Endothelial cell of umbilical vein (primary cell): Measurements from ENCODE around the gene ATXN7L2. TPM values are rescaled to one million over a fixed set of nuclear protein-coding genes. Genes with fewer than 3 reads are reported as not detected.

Experiments used
- BruUV-seq: library from RNA; stranded (reverse); fragments of 400-500 nt; replicated peaks from 2 replicates; lab custom pipeline; 2021; lab: Mats Ljungman, UMichigan
- CTCF ChIA-PET: fragments of 300-600, 350-600 bp; sonication (Branson Sonifier 250); formaldehyde crosslinking; loops from one replicate; lab custom pipeline; 2021; ENCODE audit warnings: antibody characterized with exemption, inconsistent platforms; lab: Charles Lee
- POLR2A ChIA-PET: fragments of 300-600, 350-600 bp; sonication (Branson Sonifier 250); formaldehyde crosslinking; loops from one replicate; lab custom pipeline; 2021; ENCODE audit warnings: antibody characterized with exemption, inconsistent platforms; lab: Charles Lee
- DNase-seq: peaks from one replicate; pipeline ENCODE4 v3.0.0-alpha.2; 2011; ENCODE audit warnings: low read depth, low spot score
- FAIRE-seq: peaks from 2 replicates; lab custom pipeline; 2011; peaks lifted over from hg19 to GRCh38; lab: Jason Lieb, UNC
- H2AFZ ChIP-seq: 2 replicates; pipeline ENCODE4 v1.6.0; 2012; ENCODE audit warnings: low read depth, low read length, control low read depth, inconsistent platforms
- H3K27ac ChIP-seq: 2 replicates; pipeline ENCODE4 v1.5.1; 2011; ENCODE audit warnings: low read depth, mild to moderate bottlenecking, control low read depth, low read length, moderate library complexity; ENCODE audit not compliant: insufficient read depth
- H3K27me3 ChIP-seq, 2 experiments: 2 replicates each; pipeline versions ENCODE4 v1.6.0 to v1.6.1; 2011; ENCODE audit warnings: low read length in 2 of 2, mixed read lengths in 1 of 2; ENCODE audit not compliant: control insufficient read depth in 2 of 2, insufficient read depth in 2 of 2
- H3K36me3 ChIP-seq, 2 experiments: 2 replicates in 1 of 2; 3 replicates in 1 of 2; pipeline ENCODE4 v1.5.1; 2011; ENCODE audit warnings: low read length in 2 of 2, mild to moderate bottlenecking in 1 of 2, moderate library complexity in 1 of 2; ENCODE audit not compliant: control insufficient read depth in 2 of 2, insufficient read depth in 2 of 2; ENCODE audit errors: extremely low read depth in 1 of 2
- H3K4me1 ChIP-seq: 3 replicates; pipeline ENCODE4 v1.5.1; 2011; ENCODE audit warnings: mild to moderate bottlenecking, low read length; ENCODE audit not compliant: control insufficient read depth, insufficient read depth; ENCODE audit errors: extremely low read depth
- H3K4me2 ChIP-seq: 2 replicates; pipeline ENCODE4 v1.6.1; 2011; ENCODE audit warnings: low read length, control low read depth, mixed read lengths; ENCODE audit not compliant: insufficient read depth
- H3K4me3 ChIP-seq, 3 experiments: fragments of 200-600 bp in 1 of 3; sonication (generic), shearing (Covaris generic) in 1 of 3; replicated peaks in 1 of 3; 2 replicates each; pipeline ENCODE4 v1.5.1; 2011 to 2016; ENCODE audit warnings: control low read depth in 3 of 3, low read length in 3 of 3, mild to moderate bottlenecking in 2 of 3, inconsistent platforms in 1 of 3, low read depth in 1 of 3, moderate library complexity in 1 of 3; ENCODE audit not compliant: insufficient read depth in 1 of 3
- H3K79me2 ChIP-seq: 2 replicates; pipeline ENCODE4 v1.6.0; 2012; ENCODE audit warnings: low read length, inconsistent platforms; ENCODE audit not compliant: control insufficient read depth, insufficient read depth
- H3K9ac ChIP-seq: replicated peaks from 2 replicates; pipeline ENCODE3; 2011; ENCODE audit warnings: low read length, control low read depth; ENCODE audit not compliant: insufficient read depth; ENCODE audit errors: extremely low read depth
- H3K9me1 ChIP-seq: replicated peaks from 3 replicates; pipeline ENCODE4 v1.6.0; 2011; ENCODE audit warnings: mild to moderate bottlenecking, low read length; ENCODE audit not compliant: control insufficient read depth, insufficient read depth; ENCODE audit errors: extremely low read depth
- H3K9me3 ChIP-seq: replicated peaks from 2 replicates; pipeline ENCODE4 v1.5.1; 2012; ENCODE audit warnings: low read length, inconsistent platforms; ENCODE audit not compliant: control insufficient read depth, insufficient read depth
- H4K20me1 ChIP-seq: replicated peaks from 2 replicates; pipeline ENCODE3; 2011; ENCODE audit warnings: mild to moderate bottlenecking, low read length; ENCODE audit not compliant: control insufficient read depth, insufficient read depth; ENCODE audit errors: extremely low read depth
- EZH2 ChIP-seq: IDR thresholded peaks from 2 replicates; pipeline ENCODE4 v1.6.1; 2012; ENCODE audit warnings: borderline replicate concordance, low read depth, mild to moderate bottlenecking, moderate library complexity, low read length, inconsistent platforms; ENCODE audit not compliant: severe bottlenecking
- FOS ChIP-seq: IDR thresholded peaks from 2 replicates; pipeline ENCODE4 v1.6.1; 2011; ENCODE audit warnings: mild to moderate bottlenecking, low read length, moderate library complexity, borderline replicate concordance; ENCODE audit not compliant: insufficient read depth
- GATA2 ChIP-seq: IDR thresholded peaks from 2 replicates; pipeline ENCODE4 v1.7.0; 2011; ENCODE audit warnings: low read depth, mild to moderate bottlenecking, moderate library complexity, mixed read lengths, low read length; ENCODE audit not compliant: insufficient read length, insufficient read depth
- JUN ChIP-seq: IDR thresholded peaks from 2 replicates; pipeline ENCODE4 v1.6.1; 2011; ENCODE audit warnings: borderline replicate concordance, low read depth; ENCODE audit not compliant: insufficient read length, insufficient read depth
- MYC ChIP-seq: IDR thresholded peaks from one replicate; pipeline ENCODE4 v1.6.1; 2011; ENCODE audit warnings: mild to moderate bottlenecking, low read depth, low read length
- POLR2A ChIP-seq: IDR thresholded peaks from 2 replicates; pipeline ENCODE4 v1.6.1; 2012; ENCODE audit warnings: low read depth, mild to moderate bottlenecking, control low read depth, low read length
- POLR2AphosphoS5 ChIP-seq: IDR thresholded peaks from 2 replicates; pipeline ENCODE4 v1.6.1; 2012; ENCODE audit warnings: low read depth, mild to moderate bottlenecking, control low read depth, low read length, moderate library complexity; ENCODE audit not compliant: insufficient read depth
- dilution Hi-C: fragments of 300-500 bp; cut with MboI; formaldehyde crosslinking; loops from one replicate; pipeline ENCODE4 v1.15.0; 2019; ENCODE audit warnings: low sequenced_read_pairs; ENCODE audit not compliant: extremely low pct_ligation_motif_present
- intact Hi-C: fragments of 100-400 bp; cut with micrococcal nuclease; formaldehyde crosslinking; loops from one replicate; pipeline ENCODE4 v1.10.0; 2022
- polyA plus RNA-seq, 4 experiments: library from polyadenylated mRNA; depleted of rRNA in 3 of 4; stranded (reverse) in 3 of 4; unstranded in 1 of 4; fragments of >200 nt; gene quantifications; 2 replicates each; pipeline versions ENCODE4 v1.2.1 to v1.2.3, GENCODE V29; 2011 to 2012; ENCODE audit warnings: missing spikeins in 1 of 4
- total RNA-seq: library from RNA; stranded (reverse); gene quantifications from 2 replicates; pipeline ENCODE4 v1.2.3, GENCODE V29; 2021
- TF ChIP-seq, protein P1 (sequence below), 2 donors: IDR thresholded peaks; 1 replicate in 1 of 2; 2 replicates in 1 of 2; pipeline ENCODE4 v1.5.1; 2011; ENCODE audit warnings: low read length in 2 of 2, mild to moderate bottlenecking in 2 of 2, moderate library complexity in 2 of 2, control low read depth in 1 of 2, inconsistent platforms in 1 of 2, low read depth in 1 of 2; ENCODE audit not compliant: insufficient read depth in 1 of 2; ENCODE audit errors: extremely low read depth in 1 of 2
- TF ChIP-seq, protein P2 (sequence below): IDR thresholded peaks from 2 replicates; pipeline ENCODE4 v1.6.1; 2011; ENCODE audit not compliant: insufficient read depth, insufficient read length

ATXN7L2 gene
- total and polyA plus RNA-seq, 2 donors (not counting 3 experiments of a cell fraction or from before 2014, with no cell fraction given): 4.4 to 4.9 TPM

DNA sequence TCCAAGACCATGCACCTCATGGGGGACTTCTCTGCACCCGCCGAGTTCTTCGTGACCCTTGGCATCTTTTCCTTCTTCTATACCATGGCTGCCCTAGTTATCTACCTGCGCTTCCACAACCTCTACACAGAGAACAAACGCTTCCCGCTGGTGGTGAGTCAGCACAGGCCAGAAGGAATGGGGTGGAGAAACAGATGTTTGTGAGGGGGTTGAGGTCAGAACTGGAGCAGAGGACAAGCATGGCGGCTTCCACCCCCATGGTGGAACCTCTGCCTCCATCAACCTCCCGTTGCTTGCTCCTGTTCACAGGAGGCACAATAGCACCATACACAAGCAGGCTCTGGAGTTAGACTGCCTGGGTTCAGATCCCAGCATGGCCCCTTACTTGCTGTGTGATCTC is 6.9 kb upstream of the ATXN7L2 start:
- H3K4me3 ChIP-seq: no peak overlapping the region
- no peaks in the 10 kb centered on the region for H3K9me1 ChIP-seq
- no TSS peak for BruUV-seq
- DNase-seq (no peak), FAIRE-seq (no peak)
- intact Hi-C loops (no loop called here), dilution Hi-C loops (no loop called here)
- no peaks in the 10 kb centered on the region for H3K79me2 ChIP-seq
- H3K27me3 ChIP-seq: peaks cover 27 to 32% of the 10 kb centered on the region in 2 experiments
- TF ChIP-seq MYC (no peak), FOS (no peak), POLR2AphosphoS5 (no peak), GATA2 (no peak), POLR2A (no peak), EZH2 (no peak), JUN (no peak)
- TF ChIP-seq, protein P1, sequence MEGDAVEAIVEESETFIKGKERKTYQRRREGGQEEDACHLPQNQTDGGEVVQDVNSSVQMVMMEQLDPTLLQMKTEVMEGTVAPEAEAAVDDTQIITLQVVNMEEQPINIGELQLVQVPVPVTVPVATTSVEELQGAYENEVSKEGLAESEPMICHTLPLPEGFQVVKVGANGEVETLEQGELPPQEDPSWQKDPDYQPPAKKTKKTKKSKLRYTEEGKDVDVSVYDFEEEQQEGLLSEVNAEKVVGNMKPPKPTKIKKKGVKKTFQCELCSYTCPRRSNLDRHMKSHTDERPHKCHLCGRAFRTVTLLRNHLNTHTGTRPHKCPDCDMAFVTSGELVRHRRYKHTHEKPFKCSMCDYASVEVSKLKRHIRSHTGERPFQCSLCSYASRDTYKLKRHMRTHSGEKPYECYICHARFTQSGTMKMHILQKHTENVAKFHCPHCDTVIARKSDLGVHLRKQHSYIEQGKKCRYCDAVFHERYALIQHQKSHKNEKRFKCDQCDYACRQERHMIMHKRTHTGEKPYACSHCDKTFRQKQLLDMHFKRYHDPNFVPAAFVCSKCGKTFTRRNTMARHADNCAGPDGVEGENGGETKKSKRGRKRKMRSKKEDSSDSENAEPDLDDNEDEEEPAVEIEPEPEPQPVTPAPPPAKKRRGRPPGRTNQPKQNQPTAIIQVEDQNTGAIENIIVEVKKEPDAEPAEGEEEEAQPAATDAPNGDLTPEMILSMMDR (IDR thresholded peaks at IDR 0.05; ENCODE audit: extremely low read depth in 1 of 2, insufficient read depth in 1 of 2, low read depth in 1 of 2, low read length in 2 of 2): no peak
- TF ChIP-seq, protein P2, sequence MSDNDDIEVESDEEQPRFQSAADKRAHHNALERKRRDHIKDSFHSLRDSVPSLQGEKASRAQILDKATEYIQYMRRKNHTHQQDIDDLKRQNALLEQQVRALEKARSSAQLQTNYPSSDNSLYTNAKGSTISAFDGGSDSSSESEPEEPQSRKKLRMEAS: no peak
- POLR2A ChIA-PET: no interaction called here
- H3K27ac ChIP-seq: no peak overlapping the region
- CTCF ChIA-PET: interaction anchor here (0.7 kb wide), 1 partner anchor 52 kb away, joined by 3 read pairs; no protein-coding TSS in a partner anchor
- no peaks in the 10 kb centered on the region for H3K9me3 ChIP-seq
- H3K36me3 ChIP-seq: no peaks in the 10 kb centered on the region
- no peaks in the 10 kb centered on the region for H3K4me1 ChIP-seq
- H3K9ac ChIP-seq: no peak overlapping the region
- no peak overlapping the region for H2AFZ ChIP-seq
- H4K20me1 ChIP-seq: no peaks in the 10 kb centered on the region
- no peak overlapping the region for H3K4me2 ChIP-seq
